T-helper 1 cell treated with Interleukin-12 subunit alpha and Interleukin-12 subunit beta and Interleukin-4 antibody, amounts not matched to agents 30 μg/mL and 1 μg/mL, for 36 hours (primary cell): ENCODE data around the gene TMEM18.
"Not testable (repeated sequence)": the region's sequence is repeated elsewhere in the genome, so short reads cannot be mapped to it uniquely, and the experiment has no call there.

Experiments used
- H3K27ac Mint-ChIP-seq: one replicate; pipeline ENCODE4 v1.8.0; 2021; ENCODE audit warnings: mild to moderate bottlenecking, mixed read lengths
- H3K27me3 Mint-ChIP-seq: one replicate; pipeline ENCODE4 v1.8.0; 2021; ENCODE audit warnings: low read depth, mixed read lengths
- H3K36me3 Mint-ChIP-seq: one replicate; pipeline ENCODE4 v1.8.0; 2021; ENCODE audit warnings: low read depth, mixed read lengths
- H3K4me1 Mint-ChIP-seq: one replicate; pipeline ENCODE4 v1.8.0; 2021; ENCODE audit warnings: low read depth, mixed read lengths
- H3K4me3 Mint-ChIP-seq: one replicate; pipeline ENCODE4 v1.8.0; 2021; ENCODE audit warnings: mild to moderate bottlenecking, moderate library complexity, mixed read lengths
- H3K9me3 Mint-ChIP-seq: one replicate; pipeline ENCODE4 v1.8.0; 2021; ENCODE audit warnings: mixed read lengths

TMEM18 gene

DNA sequence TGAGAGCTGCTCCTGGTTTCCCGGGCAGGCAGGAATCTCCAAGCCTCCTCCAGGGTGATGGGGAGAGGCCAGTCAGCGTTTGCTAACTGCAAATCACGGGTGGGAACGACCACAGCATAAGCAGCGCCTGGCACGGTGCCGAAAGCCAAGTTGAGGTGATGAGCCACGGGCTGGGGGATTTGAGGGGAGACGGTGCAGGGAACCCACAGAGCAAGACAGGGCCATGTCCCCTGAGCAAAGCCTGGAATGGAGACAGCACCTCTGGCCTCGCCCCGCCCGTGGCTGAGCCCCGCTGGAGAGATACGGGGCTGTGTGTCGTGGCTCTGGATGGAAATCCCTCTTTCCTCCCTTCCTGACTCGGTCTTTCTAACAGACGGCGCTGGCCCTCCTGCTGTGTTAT, 31.5 kb upstream of the TMEM18 start:
- peaks cover 13% of the 10 kb centered on the region for H3K27me3 Mint-ChIP-seq
- H3K27ac Mint-ChIP-seq, result no peak overlapping the region
- H3K36me3 Mint-ChIP-seq, result no peaks in the 10 kb centered on the region
- no peak overlapping the region for H3K4me3 Mint-ChIP-seq
- H3K9me3 Mint-ChIP-seq, result peaks cover 3% of the 10 kb centered on the region
- H3K4me1 Mint-ChIP-seq, result no peaks in the 10 kb centered on the region

DNA sequence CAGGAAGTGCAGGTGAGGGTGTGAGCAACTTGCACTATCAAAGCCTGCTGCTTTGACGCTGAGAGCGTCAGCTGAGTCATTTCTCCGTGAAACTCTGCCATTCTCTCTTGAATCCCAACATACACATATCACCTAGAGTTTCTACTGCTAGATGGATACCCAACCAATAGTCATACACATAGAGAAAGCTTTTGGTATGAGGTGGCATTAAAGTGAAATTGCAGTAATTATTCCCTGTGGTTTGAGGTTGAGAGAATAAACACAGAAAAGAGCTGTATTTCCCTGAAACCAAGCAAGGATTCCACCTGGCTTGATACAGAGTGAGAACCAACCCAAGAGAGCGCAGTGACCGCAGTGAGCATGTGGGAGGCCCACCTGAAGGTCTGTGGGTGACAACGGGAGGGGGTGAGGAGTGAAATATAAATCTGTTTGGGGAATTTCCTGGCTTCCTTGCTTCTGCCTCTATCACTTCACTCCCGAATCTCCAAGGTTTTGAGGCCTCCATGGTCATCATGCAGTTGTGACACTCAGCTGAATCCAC, 28.8 kb upstream of the TMEM18 start:
- Mint-ChIP-seq H3K9me3 (peaks cover 3% of the 10 kb centered on the region), H3K27me3 (peaks cover 4% of the 10 kb centered on the region), H3K36me3 (no peaks in the 10 kb centered on the region), H3K4me3 (no peak overlapping the region), H3K4me1 (no peaks in the 10 kb centered on the region), H3K27ac (no peak overlapping the region)

DNA sequence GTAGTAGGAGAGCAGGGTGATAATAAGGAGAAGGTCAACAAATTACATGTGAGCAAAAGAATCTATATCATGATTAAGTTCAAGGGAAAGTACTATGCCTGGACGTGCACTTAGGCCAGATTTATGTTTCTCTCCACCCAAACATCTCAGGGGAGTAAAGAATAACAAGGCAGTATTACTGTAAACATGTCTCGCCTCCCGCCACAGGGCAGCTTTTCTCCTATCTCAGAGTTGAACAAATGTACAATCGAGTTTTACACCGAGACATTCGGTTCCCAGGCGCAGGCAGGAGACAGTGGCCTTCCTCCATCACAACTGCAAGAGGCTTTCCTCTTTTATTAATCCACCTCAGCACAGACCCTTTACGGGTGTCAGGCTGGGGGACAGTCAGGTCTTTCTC, 25.6 kb upstream of the TMEM18 start:
- not testable (repeated sequence) for H3K9me3 Mint-ChIP-seq, H3K4me3 Mint-ChIP-seq, H3K4me1 Mint-ChIP-seq, H3K36me3 Mint-ChIP-seq, H3K27me3 Mint-ChIP-seq, H3K27ac Mint-ChIP-seq

DNA sequence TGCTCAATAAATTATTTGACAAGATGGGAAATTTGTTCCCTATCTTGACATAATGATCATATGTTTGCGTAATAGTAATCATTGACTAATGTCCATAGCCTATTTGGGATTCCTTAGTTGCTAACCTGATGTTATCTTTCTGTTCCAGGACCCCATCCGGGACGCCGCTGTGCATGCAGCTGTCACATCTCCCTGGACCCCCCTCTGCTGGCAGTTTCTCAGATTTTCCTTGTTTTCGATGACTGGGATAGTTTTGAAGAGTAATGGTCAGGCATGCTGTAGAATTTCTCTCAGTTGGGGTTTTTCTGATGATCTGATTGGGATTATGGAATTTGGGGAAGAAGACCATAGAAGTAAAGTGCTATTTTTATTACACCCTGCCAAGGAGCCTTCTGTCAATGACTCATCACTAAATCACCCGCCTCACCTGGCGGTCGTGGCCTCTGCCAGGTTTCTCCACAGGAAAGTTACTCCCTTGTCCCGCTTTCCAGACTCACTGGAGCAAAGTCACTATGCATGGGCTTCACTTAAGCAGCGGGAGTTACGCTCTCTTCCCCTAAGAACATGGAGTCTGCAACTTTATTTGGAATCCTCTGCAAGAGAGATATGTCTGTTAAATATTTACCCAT, 19.9 kb upstream of the TMEM18 start:
- no peak overlapping the region for H3K4me3 Mint-ChIP-seq
- no peaks in the 10 kb centered on the region for H3K4me1 Mint-ChIP-seq
- no peaks in the 10 kb centered on the region for H3K27me3 Mint-ChIP-seq
- no peak overlapping the region for H3K27ac Mint-ChIP-seq
- no peaks in the 10 kb centered on the region for H3K36me3 Mint-ChIP-seq
- H3K9me3 Mint-ChIP-seq, result peaks cover 4% of the 10 kb centered on the region

DNA sequence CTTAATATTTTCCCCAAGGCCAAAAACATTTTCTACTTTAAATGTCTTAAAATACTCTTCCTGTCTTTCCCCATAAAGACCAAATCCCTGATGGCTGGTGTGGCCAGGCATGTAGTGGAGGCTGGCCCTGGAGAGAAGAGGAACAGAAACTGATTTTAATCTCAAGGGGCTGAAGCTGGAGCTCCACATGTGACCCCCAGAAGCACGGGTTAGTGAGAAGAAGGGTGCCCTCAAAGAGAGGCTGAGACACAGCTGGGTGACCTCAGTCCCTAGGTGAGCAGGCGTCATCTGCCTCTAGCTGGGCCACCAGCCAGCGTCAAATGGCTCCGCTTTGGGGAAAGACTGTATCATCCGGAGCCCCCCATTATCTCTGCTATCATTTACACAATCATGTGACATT, 19.3 kb upstream of the TMEM18 start:
- Mint-ChIP-seq H3K27ac (no peak overlapping the region), H3K27me3 (no peaks in the 10 kb centered on the region), H3K36me3 (no peaks in the 10 kb centered on the region), H3K4me3 (no peak overlapping the region), H3K4me1 (no peaks in the 10 kb centered on the region), H3K9me3 (peaks cover 4% of the 10 kb centered on the region)

DNA sequence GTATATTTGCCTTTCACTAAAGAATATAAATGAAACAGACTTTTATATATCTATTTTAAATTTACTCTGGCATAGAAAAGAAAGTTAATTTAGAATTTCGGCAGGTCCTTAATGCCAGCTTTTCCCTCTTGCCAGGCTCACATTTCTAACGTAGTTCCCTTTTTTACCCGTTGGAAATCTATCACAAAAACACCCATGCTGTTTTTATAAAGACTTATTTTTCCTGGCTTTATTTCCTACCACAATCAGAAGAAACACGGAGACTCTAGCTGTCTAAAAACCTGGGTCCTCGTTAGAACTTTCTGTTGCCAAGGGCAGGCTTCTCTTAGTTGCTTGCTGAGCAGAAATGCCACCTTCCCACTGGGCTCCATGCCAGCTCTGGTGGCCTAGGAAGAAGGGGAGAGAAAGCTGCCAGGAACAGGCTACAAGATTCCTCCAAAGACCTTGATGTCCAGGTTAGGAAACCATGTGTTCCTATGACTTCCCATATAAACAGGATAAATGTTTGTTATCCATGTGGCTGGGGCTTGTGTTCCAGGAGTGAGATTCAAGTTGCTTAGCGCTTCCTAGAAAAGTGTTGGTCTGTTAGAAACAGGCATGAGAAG, 17.8 kb upstream of the TMEM18 start:
- H3K4me1 Mint-ChIP-seq, result no peaks in the 10 kb centered on the region
- H3K36me3 Mint-ChIP-seq, result no peaks in the 10 kb centered on the region
- no peaks in the 10 kb centered on the region for H3K27me3 Mint-ChIP-seq
- no peak overlapping the region for H3K27ac Mint-ChIP-seq
- H3K9me3 Mint-ChIP-seq, result peaks cover 2% of the 10 kb centered on the region
- H3K4me3 Mint-ChIP-seq, result no peak overlapping the region

DNA sequence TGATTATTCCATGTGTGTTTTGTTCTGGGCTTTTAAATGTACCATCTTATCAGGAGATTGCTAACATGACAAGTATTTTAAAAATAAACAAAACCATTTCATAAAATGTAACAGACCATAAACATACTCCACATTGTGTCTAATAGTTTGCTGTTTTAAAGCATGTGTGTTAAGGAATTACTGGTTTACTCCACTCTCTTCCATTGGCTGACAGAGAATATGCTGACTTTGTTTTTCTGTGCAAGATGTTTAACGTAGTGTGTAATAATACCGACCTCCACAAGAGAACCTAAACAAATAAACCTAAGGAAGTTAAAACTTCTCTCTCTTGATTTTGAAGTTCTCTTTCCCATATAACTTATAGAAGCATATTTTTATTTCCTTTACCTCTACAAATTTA, 17.0 kb upstream of the TMEM18 start:
- no peaks in the 10 kb centered on the region for H3K36me3 Mint-ChIP-seq
- no peak overlapping the region for H3K4me3 Mint-ChIP-seq
- H3K27ac Mint-ChIP-seq, result no peak overlapping the region
- H3K27me3 Mint-ChIP-seq, result no peaks in the 10 kb centered on the region
- H3K9me3 Mint-ChIP-seq, result no peaks in the 10 kb centered on the region
- no peaks in the 10 kb centered on the region for H3K4me1 Mint-ChIP-seq

DNA sequence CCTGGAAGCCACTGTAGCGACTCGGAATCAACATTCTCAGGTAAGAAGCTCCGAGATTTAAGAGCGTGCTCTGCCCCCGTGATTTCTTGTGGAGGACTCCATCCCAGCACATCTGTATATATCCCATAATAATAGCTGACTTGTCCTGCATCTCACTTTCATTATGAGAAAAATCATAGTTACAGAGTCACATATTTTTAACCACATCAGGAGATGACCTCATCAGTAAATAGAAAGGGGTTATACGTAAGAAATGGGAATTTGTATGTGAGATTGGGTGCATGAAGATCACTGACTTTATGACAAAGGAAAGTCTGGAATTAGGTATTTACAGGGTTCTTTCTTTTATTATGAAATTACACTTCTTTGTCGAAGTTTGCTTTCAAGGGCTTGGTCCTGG, 16.4 kb upstream of the TMEM18 start:
- H3K4me1 Mint-ChIP-seq, result no peaks in the 10 kb centered on the region
- no peaks in the 10 kb centered on the region for H3K9me3 Mint-ChIP-seq
- H3K36me3 Mint-ChIP-seq, result no peaks in the 10 kb centered on the region
- no peaks in the 10 kb centered on the region for H3K27me3 Mint-ChIP-seq
- no peak overlapping the region for H3K27ac Mint-ChIP-seq
- H3K4me3 Mint-ChIP-seq, result no peak overlapping the region

DNA sequence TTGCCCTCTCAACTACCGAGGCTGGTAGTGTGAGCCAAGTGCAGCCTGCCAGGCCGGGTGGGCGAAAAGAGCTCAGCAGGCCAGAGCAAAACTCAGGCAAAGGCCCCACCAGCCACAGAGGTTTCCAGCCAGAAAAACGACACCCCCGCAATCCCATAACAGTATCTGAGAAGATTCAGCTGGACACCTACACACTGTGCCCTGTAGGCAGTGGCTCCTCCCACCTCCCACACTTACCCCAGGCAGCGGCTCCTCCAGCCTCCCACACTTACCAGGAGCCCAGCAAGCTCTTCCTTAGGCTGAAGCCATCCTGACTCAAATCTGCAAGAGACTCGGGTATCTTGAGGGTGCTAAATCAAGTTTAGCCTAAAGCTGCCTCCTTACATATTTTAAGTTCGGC, 15.6 kb upstream of the TMEM18 start:
- no peak overlapping the region for H3K27ac Mint-ChIP-seq
- H3K4me1 Mint-ChIP-seq, result no peaks in the 10 kb centered on the region

DNA sequence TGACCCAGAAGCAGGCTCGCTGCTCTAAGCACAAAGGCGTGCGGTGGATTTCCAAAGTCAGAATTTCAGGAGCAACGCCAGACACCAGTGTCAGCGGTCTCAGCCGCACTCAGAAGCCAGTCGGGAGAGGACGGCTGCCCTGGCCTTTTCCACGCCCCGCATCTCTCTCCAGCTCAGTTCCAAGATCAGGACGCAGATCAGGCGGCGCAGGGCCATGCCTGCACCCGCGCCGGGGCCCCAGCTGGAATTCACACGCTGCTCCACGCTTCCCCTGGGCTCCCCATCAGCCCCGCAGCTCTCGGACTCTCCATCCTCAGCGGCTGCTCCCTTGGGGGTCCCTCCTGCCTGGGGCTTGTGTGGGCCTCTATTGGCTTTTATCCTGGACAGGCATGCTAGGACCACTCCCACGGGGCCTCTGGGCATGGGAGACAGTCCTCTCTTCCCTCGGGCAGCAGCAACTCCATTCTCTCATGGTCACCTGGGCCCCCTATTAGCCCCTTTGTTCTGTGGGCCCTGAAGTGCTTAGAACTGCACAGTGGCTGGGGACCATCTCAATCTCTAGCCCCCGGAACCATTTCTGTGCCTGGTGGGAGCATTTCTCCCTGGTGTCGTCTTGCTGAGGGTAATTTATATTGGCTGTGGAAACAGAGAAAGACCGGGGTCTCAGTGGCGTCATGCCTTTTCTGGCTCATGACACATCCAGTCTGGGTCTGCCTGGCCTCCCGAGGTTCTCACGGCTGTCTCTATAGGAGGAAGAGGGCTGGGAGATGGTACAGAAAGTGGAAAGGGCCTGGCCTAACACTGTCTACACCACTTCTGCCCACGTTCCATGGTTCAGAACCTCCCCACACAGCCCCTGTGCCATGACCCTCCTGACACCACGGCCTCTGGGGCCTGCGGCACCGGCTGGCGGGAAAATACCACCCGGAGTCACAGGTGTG, 14.9 kb upstream of the TMEM18 start:
- Mint-ChIP-seq H3K27ac (no peak overlapping the region), H3K4me1 (no peaks in the 10 kb centered on the region), H3K36me3 (no peaks in the 10 kb centered on the region), H3K9me3 (no peaks in the 10 kb centered on the region), H3K27me3 (no peaks in the 10 kb centered on the region), H3K4me3 (no peak overlapping the region)

More for the DNA sequence above, 15.6 kb upstream of the TMEM18 start:
- Mint-ChIP-seq H3K36me3 (no peaks in the 10 kb centered on the region), H3K27me3 (no peaks in the 10 kb centered on the region), H3K9me3 (no peaks in the 10 kb centered on the region), H3K4me3 (no peak overlapping the region)

DNA sequence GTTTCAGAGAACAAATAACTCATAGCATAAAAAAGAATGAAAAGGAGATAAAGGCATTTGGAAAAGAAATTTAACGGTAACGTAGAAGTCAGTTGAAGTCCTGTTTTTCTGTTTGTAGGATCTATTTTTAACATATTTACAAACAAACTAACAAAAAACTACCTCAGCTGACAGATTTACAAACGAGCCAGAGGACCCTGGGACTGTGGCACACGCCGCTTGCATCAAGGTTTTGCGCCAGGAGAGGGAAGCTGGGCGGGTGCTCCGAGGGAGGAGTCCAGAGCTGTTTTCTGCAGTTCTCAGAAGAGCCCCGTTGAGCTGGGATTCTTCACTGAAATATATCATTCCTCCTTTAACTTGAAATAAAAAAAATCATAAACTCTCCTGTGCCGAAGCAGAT, 13.6 kb upstream of the TMEM18 start:
- Mint-ChIP-seq H3K36me3 (no peaks in the 10 kb centered on the region), H3K4me1 (no peaks in the 10 kb centered on the region), H3K27ac (no peak overlapping the region), H3K4me3 (no peak overlapping the region), H3K9me3 (peaks cover 8% of the 10 kb centered on the region), H3K27me3 (no peaks in the 10 kb centered on the region)

DNA sequence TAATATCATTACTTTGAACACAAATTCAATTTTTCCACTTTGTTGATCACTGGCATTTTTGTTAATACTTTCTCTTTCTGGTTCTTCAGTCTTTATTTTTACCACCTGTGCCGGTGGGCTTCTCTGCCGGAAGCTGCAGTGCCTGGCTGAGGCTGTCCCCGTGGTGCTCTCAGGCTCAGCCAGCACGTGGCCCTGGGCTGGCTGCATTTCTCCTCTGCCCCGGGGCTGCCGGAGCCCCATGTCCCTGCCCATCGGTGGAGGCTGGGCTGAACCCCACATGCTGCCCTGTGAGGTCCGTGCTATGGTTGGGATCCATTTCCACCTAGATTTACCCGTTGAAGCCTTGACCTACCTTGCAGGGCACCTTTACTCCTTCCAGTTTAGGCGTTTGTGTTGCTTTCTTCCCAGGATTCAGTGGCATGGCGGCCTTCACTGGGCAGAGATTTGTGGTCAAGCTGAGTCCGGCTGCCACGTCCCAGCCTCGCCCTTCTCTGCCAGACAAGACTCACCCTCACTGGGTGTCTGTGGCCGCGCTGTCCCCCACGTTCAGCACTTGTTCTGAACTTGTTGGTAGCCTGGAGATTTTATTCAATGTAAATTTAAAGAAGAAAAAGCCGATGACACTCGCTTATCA, 12.8 kb upstream of the TMEM18 start:
- H3K27ac Mint-ChIP-seq, result no peak overlapping the region
- no peak overlapping the region for H3K4me3 Mint-ChIP-seq
- no peaks in the 10 kb centered on the region for H3K4me1 Mint-ChIP-seq
- H3K9me3 Mint-ChIP-seq, result peaks cover 16% of the 10 kb centered on the region
- peaks cover 3% of the 10 kb centered on the region for H3K36me3 Mint-ChIP-seq
- H3K27me3 Mint-ChIP-seq, result no peaks in the 10 kb centered on the region

DNA sequence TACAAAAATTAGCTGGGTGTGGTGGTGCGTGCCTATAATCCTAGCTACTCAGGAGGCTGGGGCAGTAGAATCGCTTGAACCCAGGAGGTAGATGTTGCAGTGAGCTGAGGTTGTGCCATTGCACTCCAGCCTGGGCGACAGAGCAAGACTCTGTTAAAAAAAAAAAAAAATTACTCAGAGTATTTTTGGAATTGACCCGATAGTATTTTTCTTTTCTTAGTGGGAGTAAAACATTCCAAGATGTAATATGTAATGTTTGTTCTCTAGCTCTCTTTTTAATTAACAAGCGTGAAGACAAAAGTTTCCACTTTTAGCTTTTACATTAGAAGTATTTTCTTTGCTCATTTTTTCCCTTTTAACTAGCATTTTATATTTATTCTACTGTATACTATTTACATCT, 12.0 kb upstream of the TMEM18 start:
- Mint-ChIP-seq H3K4me1 (no peaks in the 10 kb centered on the region), H3K9me3 (peaks cover 22% of the 10 kb centered on the region), H3K36me3 (peaks cover 5% of the 10 kb centered on the region), H3K4me3 (no peak overlapping the region), H3K27me3 (no peaks in the 10 kb centered on the region), H3K27ac (no peak overlapping the region)

DNA sequence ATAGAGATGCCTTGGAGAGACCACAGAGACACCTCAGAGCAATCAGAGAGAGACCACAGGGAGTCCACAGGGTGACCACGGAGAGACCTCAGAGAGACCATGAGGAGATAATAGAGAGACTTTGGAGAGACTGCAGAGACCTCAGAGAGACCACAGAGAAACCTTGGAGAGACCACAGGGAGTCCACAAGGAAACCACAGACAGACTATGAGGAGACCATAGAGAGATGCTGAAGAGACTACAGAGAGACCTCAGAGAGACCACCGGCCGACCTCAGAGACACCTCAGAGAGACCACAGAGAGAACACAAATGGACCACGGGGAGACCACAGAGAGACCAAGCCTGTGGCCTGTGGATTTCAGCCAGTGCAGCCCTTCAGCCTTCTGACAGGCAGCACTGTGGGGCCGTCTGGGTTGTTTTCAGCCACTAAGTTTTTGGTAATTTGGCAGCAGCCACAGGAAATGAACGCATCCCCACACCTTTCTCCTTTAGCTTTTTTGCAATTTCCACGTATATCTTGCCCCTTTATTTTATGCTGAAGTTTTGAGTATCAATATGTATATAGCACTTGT, 11.4 kb upstream of the TMEM18 start:
- Mint-ChIP-seq H3K27ac (no peak overlapping the region), H3K36me3 (peaks cover 5% of the 10 kb centered on the region), H3K9me3 (peaks cover 28% of the 10 kb centered on the region), H3K4me1 (no peaks in the 10 kb centered on the region), H3K27me3 (no peaks in the 10 kb centered on the region), H3K4me3 (no peak overlapping the region)
